GM19043 (cell line): ENCODE measurements around the gene RPL5.

ENCODE experiments used
- ATAC-seq: cut with Tn5 transposase; IDR thresholded peaks from one replicate; pipeline ENCODE4 v1.9.1; 2021; ENCODE audit warnings: low read depth; ENCODE audit not compliant: unreplicated experiment

The RPL5 gene

DNA sequence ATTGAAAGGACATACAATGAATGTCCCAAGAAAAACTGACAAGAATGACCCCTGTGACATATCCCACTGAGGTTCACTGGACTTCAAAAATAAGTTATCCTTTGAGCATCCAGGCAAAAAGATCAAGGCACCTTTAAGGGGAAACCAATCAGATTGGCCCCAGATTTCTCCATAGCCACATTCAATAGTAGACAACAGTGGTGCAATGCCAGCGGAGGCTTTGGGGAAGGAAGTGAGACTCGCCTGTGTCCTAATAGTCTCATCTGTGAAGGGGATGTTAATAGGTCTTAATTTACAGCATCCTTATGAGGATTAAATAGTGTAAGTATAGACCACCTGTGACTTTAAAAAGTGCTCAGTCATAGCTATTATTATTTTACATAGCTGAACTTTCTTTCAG lies 21.5 kb downstream of the RPL5 start:
- ATAC-seq: no peak

DNA sequence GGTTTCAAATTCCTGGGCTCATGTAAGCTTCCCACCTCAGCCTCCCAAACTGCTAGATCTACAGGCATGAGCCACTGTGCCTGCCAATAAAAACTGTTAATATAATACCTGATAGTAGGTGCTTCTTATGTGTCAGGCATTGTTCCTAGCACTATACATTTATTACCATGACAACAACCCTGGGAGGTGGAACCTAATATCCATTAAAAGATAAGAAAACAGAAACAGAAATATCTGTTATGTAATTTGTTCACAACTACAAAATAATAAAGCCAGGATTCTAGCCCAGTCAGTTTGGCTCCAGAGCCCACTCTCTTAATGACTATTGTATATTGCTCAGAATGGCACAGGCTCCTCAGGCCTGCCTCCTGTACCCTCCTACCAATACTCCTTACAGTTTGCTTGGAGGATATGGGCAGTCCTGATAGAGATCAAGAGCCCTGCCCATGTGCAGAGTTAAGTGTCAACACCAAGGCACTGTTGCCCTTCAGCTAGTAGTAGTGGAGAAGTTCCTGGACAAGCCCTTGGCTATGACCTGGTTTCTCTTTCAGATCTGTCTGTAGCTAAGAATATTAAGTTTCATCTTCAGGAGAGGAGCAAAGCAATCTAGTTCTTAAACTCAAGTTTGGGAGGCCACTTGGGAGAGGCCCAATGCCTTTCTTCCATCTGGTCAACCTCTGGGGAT lies 22.4 kb downstream of the RPL5 start:
- no peak for ATAC-seq

DNA sequence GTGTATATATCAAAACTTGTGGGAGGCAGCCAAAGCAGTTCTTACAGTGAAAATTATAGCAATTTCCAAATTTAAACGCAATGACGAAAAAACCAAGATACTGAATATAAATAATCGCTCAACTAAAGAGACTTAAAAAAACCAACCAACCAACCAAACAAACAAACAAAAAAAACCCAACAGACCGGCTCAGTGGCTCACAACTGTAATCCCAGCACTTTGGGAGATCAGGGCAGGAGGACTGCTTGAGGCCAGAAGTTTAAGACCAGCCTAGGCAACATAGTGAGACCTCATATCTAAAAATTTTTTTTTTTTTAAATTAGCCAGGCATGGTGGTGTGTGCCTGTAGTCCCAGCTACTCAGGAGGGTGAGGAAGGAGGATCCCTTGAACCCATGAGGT lies 23.4 kb downstream of the RPL5 start:
- no peak for ATAC-seq

DNA sequence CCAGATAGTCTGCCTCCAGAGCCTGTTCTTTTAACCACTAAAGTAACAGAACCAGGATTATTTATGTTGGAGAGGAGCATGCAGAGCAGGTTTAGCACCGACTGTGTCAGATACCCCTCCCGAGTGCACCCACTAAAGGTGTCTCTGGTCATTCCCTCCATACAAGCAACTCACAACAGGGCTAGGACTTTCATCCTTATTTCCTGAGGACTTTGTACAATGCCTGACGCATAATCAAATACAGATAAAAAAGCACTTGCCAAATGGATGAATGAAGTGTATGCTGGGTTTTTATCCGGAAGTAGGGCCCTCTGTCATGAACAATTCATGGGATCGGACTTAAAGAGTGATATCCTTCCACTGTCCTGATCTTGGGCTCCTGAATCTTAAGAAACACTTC lies 26.0 kb downstream of the RPL5 start:
- ATAC-seq: no peak

DNA sequence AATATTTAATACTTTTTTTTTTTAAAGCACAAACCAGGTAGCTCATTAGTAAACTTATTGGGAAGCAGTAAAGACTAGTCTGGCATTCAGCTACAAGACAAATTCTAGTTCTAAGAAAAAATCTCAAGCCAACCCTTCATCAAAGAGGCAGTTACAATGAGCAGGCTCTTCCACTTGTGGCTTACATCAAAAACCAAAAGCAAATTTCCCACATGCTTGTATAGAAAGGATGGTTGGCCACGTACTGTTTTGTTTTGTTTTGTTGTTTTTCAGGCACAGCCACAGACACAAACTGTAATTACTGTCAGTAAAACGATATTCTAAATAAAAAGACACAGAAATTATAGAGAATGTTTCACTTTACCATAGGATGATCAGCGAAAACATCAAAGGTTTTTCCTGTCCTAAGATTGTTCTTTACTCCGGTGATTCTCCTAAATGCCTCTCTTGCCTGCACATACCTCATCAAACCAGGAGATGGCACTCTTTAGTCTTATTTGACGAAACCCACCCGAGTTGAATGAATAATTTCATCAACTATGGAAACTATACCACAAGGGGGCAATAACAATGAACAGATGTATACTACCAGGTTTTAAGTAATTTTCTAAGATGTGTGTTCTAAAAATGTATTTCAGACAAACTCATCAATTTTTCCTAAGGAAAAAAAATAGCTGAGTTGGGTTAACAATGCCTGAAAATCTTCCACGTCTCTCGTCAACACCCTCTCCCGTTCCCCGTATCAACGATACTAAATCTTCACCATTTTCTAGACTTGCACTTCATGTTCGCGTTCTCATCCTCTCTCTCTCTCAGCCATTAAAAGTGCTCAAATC lies 26.9 kb downstream of the RPL5 start:
- peak; percentile 61 for ATAC-seq

- no peak for ATAC-seq
Measured at GRCh38 chr1:92859400-92860039, 27.7 kb downstream of the RPL5 start.

DNA sequence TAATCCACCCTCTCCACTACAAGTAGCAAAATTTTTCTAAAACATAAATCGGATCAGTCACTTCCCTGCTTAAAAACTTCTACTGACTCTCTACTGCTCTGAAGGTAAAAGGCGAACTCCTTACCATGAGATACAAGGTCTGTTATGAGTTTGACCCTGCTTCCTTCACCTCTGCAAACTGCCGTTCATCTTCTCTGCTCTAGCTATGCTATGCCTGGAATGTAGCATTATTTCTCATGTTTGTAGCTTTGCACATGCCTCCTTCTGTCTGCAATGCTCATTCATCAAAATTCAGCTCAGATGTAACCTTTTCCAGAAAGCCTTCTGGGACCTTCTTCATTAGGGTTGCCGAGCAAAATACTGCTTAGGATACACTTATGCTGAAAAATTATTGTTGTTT lies 30.8 kb downstream of the RPL5 start:
- no peak for ATAC-seq

- no peak for ATAC-seq
Measured at GRCh38 chr1:92864131-92864530, 32.3 kb downstream of the RPL5 start.

- no peak for ATAC-seq
Measured at GRCh38 chr1:92870591-92870990, 38.8 kb downstream of the RPL5 start.

DNA sequence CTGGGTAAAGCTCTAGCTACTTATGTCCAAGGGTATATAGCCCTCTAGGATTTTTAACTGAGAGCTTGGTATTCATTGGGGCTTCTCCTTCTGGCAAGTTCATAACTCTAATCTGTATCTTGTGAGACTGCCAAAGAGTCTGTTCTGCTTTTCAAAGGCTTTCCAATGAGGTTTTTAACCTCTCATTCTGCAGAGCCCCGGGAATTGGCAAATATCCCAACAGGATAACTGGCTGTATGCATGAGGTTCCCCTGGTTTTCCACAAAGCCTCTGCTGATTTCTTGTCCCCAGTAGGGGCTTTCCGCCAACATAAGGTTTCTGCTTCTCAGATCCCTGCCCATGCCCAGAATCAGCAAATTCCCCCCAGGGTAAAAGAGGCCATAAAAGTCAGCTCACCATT lies 40.9 kb downstream of the RPL5 start:
- no peak for ATAC-seq

DNA sequence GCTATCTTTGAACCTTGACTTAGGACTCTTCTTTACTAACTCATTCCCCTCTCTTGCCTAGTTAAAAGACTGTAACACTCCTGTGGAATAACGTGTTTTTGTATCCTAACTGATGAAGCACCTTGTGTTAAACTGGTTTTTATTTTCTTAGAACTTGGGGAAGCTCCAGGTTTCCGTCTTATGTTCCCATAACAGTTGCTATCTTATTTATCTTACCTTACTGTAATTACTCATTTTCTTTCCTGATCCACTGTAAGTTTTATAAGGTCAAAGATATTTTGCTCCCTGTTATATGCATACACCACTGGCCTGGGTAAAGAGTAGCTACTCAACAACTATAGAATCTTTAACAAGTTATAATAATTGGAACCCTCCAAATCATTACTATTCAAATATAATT lies 43.1 kb downstream of the RPL5 start:
- no peak for ATAC-seq

GRCh38 chr1:92876351-92876750 lies 44.5 kb downstream of the RPL5 start:
- ATAC-seq: no peak

DNA sequence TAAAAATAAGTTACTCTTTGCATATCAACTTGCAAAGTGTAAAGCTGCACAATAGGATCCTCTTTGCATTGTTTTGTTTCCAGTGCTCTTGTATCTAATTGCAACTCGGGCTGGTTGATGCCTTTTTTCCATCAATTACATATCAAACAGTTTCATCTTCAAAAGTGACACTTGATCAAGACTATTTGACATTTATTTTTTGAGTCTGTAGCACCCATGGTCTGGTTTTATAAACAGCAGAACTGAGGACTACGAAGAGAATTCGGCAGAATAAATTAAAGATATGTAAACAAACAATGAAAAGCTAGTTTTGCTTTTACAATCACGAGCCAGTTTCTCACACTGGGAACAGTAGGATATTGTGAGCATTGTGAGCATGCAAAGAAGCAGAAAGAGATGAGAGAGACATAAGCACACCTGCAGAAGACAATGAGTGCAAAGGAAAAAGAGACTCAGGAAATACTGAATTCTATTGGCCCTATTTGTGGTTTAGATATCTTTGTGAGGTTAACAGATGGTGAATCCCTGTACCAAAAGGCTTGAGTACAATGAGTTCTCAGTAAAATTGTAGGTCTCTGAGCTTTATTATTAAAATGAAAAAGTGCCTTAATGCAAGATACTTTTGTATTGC lies 45.4 kb downstream of the RPL5 start:
- ATAC-seq: no peak

DNA sequence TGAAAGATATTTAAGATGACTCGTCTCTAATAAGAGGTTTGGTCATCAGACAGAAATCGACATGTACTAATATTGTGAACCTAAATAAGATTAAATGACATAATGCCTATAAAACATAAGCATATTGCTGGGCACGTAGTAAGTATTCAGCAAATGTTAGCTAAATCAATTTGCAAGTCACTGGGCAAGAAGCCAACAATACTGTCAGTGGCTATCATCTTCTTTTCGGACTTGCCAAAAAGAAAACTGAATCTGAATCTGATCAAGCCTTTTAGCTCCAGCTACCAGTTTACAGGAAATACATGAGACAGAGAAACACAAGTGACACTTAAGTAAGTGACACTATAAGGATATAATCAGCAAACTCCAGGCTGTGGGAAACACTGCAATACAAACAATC lies 46.0 kb downstream of the RPL5 start:
- ATAC-seq: no peak

DNA sequence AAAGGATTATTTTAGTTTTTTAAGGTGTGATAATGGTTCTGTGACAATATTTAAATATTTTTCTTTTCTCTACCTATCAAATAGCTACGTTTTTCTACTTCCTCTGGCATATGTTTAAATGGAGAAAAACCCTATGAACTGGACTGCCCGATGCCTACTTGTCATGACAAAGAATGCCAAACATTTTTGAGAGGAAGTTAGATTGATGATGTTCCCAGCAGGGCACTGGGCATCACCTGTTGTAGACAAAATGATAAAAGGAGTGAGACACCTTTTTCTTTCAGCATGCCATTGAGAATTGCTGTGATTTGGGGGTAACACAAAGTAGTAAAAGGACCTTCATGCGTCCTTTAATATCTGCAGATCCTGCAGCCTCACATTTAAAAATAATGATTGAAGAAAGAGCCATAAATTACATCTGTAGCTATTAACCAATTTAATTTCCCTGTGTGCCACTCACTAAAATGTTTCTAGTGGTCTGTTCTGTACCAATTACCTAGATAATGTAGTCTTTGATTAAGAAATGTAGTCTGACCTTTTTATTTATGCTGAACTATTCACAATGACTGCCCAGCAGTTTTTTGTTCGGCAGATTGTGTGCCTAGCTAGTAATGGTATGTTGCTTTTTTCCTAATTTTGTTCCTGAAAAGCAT lies 47.6 kb downstream of the RPL5 start:
- ATAC-seq: no peak

DNA sequence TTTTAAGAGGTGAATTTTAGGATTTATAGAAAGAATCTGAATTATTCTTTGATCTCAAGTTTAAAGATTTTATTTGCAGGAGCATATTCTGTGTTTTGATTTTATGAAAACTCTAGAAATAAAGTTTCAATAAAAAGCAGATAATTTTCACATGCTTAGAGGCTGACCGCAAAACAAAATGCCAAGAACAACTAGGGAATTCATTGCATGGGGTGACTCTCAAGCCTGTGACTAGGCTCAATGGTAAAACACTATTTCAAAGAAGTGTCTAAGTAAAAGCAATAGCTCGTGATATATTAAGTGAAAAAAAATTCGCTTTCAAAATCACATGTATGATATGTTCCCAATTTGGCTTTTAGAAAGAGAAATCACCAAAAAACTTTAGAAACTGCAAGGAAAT lies 49.6 kb downstream of the RPL5 start:
- no peak for ATAC-seq

DNA sequence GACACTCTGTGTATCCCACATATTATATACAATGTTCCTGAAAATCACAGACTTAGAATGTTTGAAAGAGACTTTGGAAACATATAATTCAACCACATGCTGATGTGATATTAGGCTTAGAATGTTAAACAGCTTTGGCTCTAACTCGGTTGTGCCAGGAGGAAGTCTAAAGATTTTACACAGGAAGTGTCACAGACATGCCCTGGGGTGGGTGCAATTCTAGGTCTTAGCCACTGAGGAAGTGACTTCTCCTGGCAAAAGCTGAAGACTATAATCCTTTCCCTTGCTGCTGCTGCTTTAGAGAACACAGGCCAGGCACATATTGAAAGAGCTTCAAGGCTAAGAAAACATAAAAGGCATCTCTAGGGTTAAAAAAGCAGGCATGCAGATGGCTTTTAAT lies 51.0 kb downstream of the RPL5 start:
- ATAC-seq: peak; percentile 47

GRCh38 chr1:92883297-92883696 lies 51.5 kb downstream of the RPL5 start:
- no peak for ATAC-seq

- no peak for ATAC-seq
Measured at GRCh38 chr1:92884195-92884594, 52.4 kb downstream of the RPL5 start.

DNA sequence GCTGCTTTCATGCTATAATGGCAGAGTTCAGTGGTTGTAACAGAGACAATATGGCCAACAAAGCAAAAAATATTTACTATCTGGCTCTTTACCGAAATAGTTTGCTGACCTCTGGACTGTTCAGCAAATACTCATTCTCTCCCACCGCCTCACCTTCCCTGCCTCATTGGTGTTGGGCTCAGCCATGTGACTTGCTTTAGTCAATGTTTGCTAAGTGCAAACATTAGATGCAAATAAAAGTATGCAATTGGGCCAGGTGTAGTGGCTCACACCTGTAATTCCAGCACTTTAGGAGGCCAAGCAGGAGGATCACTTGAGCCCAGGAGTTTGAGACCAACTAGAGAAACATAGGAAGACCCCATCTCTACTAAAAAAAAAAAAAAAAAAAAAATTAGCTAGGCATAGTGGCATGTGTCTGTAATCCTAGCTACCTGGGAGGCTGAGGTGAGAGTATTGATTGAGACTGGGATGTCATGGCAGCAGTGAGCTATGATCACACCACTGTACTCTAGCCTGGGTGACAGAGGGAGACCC lies 55.1 kb downstream of the RPL5 start:
- ATAC-seq: no peak

GRCh38 chr1:92887465-92887864 lies 55.6 kb downstream of the RPL5 start:
- no peak for ATAC-seq
